ENCODE measurements around the gene CARS1. TPM values are rescaled to one million over a fixed set of nuclear protein-coding genes. Genes with fewer than 3 reads are reported as not detected.

The CARS1 gene
- total and polyA plus RNA-seq, 2 donors (not counting 1 experiment from before 2014, with no cell fraction given), result 31.3 to 49.5 TPM

GRCh38 chr11:3002871-3003270 lies 54.4 kb downstream of the CARS1 start:
- POLR2A ChIA-PET, result no interaction called here
- 88% methylated on average over 8 of the region's 8 CpGs for WGBS (ENCODE audit: insufficient coverage)
- no peak overlapping the region for H3K4me3 Mint-ChIP-seq
- H3K27me3 ChIP-seq (replicated peaks in 1 of 4; ENCODE audit: control extremely low read depth in 1 of 4, control insufficient read depth in 3 of 4, insufficient read depth in 4 of 4, low read length in 3 of 4), result no peaks in the 10 kb centered on the region
- H4K20me1 ChIP-seq (ENCODE audit: control insufficient read depth, insufficient read depth, low read length, poor library complexity, severe bottlenecking), result no peaks in the 10 kb centered on the region
- ATAC-seq (ENCODE audit: low read depth) (no peak), DNase-seq (no peak)
- H3K9me3 ChIP-seq (ENCODE audit: control extremely low read depth in 1 of 3, control insufficient read depth in 2 of 3, insufficient read depth in 1 of 3, low read length in 2 of 3), result no peaks in the 10 kb centered on the region
- no peaks in the 10 kb centered on the region for H3K27me3 Mint-ChIP-seq
- no peak overlapping the region for H3K4me3 ChIP-seq (ENCODE audit: control extremely low read depth in 1 of 5, extremely low read depth in 1 of 5, insufficient read depth in 1 of 5, low read depth in 2 of 5, low read length in 4 of 5)
- peaks cover 0 to 49% of the 10 kb centered on the region in 2 experiments for H3K36me3 ChIP-seq (replicated peaks in 1 of 2; ENCODE audit: control extremely low read depth in 1 of 2, control insufficient read depth in 1 of 2, extremely low read depth in 1 of 2, insufficient read depth in 2 of 2, low read length in 1 of 2)
- no peaks in the 10 kb centered on the region for H3K79me2 ChIP-seq (ENCODE audit: control insufficient read depth, insufficient read depth, low read length)
- no peaks in the 10 kb centered on the region for H3K9me3 Mint-ChIP-seq (ENCODE audit: insufficient read depth)
- H3K4me1 ChIP-seq (ENCODE audit: control insufficient read depth in 2 of 2, insufficient read depth in 2 of 2, low read length in 2 of 2), result no peaks in the 10 kb centered on the region
- TF ChIP-seq EZH2 (IDR thresholded peaks at IDR 0.05; ENCODE audit: borderline replicate concordance, insufficient read depth, low read depth, low read length, poor library complexity, severe bottlenecking) (no peak), CTCF (IDR thresholded peaks at IDR 0.05) (no peak)
- intact Hi-C loops (cut with micrococcal nuclease), result no loop called here
- H3K4me2 ChIP-seq (replicated peaks; ENCODE audit: low read depth, low read length, poor library complexity, severe bottlenecking), result no peak overlapping the region
- no peak overlapping the region for H3K27ac Mint-ChIP-seq
- H2AFZ ChIP-seq (ENCODE audit: insufficient read depth, low read depth, low read length, poor library complexity, severe bottlenecking), result no peak overlapping the region
- H3K9ac ChIP-seq (ENCODE audit: low read length), result no peak overlapping the region
- H3K4me1 Mint-ChIP-seq, result no peaks in the 10 kb centered on the region
- CTCF ChIA-PET, result interaction anchor here (1.4 kb wide), 1 partner anchor 472 kb away, joined by 4 read pairs; no protein-coding TSS in a partner anchor
- H3K27ac ChIP-seq (ENCODE audit: low read length in 2 of 2), result no peak overlapping the region

DNA sequence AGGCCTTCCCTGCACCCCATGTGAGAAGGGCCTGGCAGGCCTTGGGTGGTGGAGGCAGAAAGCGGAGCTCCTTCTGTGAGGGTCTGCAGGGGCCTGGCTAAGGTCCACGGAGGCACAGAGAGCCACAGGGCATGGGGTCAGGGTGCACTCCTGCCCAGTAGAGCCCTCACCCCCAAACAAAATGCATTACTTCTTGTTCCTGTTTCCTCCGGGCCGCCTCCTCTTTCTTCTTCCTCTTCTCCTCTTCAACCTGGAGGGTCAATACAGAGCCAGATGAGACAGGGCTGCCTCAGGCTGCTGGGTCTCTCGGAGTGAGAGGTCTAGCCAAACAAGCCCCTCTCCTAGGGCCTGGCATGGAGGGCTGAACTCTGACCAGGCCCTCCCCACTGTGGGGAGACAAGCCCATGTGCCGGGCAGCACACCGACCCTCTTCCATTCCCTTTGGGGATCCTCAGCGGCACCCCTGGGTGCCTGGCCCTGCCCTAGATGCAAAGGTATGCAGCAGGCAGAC lies 54.8 kb downstream of the CARS1 start:
- ChIA-PET POLR2A (no interaction called here), CTCF (no interaction called here)
- no peaks in the 10 kb centered on the region for H3K4me1 ChIP-seq (ENCODE audit: control insufficient read depth in 2 of 2, insufficient read depth in 2 of 2, low read length in 2 of 2)
- Mint-ChIP-seq H3K27ac (no peak overlapping the region), H3K4me1 (no peaks in the 10 kb centered on the region), H3K9me3 (ENCODE audit: insufficient read depth) (no peaks in the 10 kb centered on the region), H3K4me3 (no peak overlapping the region), H3K27me3 (no peaks in the 10 kb centered on the region)
- H3K27ac ChIP-seq (ENCODE audit: low read length in 2 of 2), result no peak overlapping the region
- H3K36me3 ChIP-seq (replicated peaks in 1 of 2; ENCODE audit: control extremely low read depth in 1 of 2, control insufficient read depth in 1 of 2, extremely low read depth in 1 of 2, insufficient read depth in 2 of 2, low read length in 1 of 2), result peaks cover 0 to 45% of the 10 kb centered on the region in 2 experiments
- intact Hi-C loops (cut with micrococcal nuclease), result no loop called here
- TF ChIP-seq CTCF (IDR thresholded peaks at IDR 0.05) (no peak), EZH2 (IDR thresholded peaks at IDR 0.05; ENCODE audit: borderline replicate concordance, insufficient read depth, low read depth, low read length, poor library complexity, severe bottlenecking) (no peak)
- no peak overlapping the region for H3K9ac ChIP-seq (ENCODE audit: low read length)
- H3K4me2 ChIP-seq (replicated peaks; ENCODE audit: low read depth, low read length, poor library complexity, severe bottlenecking), result no peak overlapping the region
- DNase-seq, result no peak
- ATAC-seq (ENCODE audit: low read depth), result no peak
- WGBS (ENCODE audit: insufficient coverage), result 97% methylated on average over 6 of the region's 8 CpGs
- H2AFZ ChIP-seq (ENCODE audit: insufficient read depth, low read depth, low read length, poor library complexity, severe bottlenecking), result no peak overlapping the region
- H3K79me2 ChIP-seq (ENCODE audit: control insufficient read depth, insufficient read depth, low read length), result no peaks in the 10 kb centered on the region
- H3K4me3 ChIP-seq (ENCODE audit: control extremely low read depth in 1 of 5, extremely low read depth in 1 of 5, insufficient read depth in 1 of 5, low read depth in 2 of 5, low read length in 4 of 5), result no peak overlapping the region
- no peaks in the 10 kb centered on the region for H3K9me3 ChIP-seq (ENCODE audit: control extremely low read depth in 1 of 3, control insufficient read depth in 2 of 3, insufficient read depth in 1 of 3, low read length in 2 of 3)
- no peaks in the 10 kb centered on the region for H3K27me3 ChIP-seq (replicated peaks in 1 of 4; ENCODE audit: control extremely low read depth in 1 of 4, control insufficient read depth in 3 of 4, insufficient read depth in 4 of 4, low read length in 3 of 4)
- no peaks in the 10 kb centered on the region for H4K20me1 ChIP-seq (ENCODE audit: control insufficient read depth, insufficient read depth, low read length, poor library complexity, severe bottlenecking)

Data from B cell (primary cell).